ENCODE measurements around the gene SIPA1L3. TPM values are rescaled to one million over a fixed set of nuclear protein-coding genes. Genes with fewer than 3 reads are reported as not detected.

Gene SIPA1L3
- total and polyA plus RNA-seq, 2 of the 13 experiments (the other 11 are each of a cell fraction or from before 2014, with no cell fraction given) = 5.5 to 7.7 TPM

GRCh38 chr19:37905946-37906868, 801 bp upstream of the SIPA1L3 start, which contains the start of gene WDR87 (continued):
- TF ChIP-seq, protein P1, sequence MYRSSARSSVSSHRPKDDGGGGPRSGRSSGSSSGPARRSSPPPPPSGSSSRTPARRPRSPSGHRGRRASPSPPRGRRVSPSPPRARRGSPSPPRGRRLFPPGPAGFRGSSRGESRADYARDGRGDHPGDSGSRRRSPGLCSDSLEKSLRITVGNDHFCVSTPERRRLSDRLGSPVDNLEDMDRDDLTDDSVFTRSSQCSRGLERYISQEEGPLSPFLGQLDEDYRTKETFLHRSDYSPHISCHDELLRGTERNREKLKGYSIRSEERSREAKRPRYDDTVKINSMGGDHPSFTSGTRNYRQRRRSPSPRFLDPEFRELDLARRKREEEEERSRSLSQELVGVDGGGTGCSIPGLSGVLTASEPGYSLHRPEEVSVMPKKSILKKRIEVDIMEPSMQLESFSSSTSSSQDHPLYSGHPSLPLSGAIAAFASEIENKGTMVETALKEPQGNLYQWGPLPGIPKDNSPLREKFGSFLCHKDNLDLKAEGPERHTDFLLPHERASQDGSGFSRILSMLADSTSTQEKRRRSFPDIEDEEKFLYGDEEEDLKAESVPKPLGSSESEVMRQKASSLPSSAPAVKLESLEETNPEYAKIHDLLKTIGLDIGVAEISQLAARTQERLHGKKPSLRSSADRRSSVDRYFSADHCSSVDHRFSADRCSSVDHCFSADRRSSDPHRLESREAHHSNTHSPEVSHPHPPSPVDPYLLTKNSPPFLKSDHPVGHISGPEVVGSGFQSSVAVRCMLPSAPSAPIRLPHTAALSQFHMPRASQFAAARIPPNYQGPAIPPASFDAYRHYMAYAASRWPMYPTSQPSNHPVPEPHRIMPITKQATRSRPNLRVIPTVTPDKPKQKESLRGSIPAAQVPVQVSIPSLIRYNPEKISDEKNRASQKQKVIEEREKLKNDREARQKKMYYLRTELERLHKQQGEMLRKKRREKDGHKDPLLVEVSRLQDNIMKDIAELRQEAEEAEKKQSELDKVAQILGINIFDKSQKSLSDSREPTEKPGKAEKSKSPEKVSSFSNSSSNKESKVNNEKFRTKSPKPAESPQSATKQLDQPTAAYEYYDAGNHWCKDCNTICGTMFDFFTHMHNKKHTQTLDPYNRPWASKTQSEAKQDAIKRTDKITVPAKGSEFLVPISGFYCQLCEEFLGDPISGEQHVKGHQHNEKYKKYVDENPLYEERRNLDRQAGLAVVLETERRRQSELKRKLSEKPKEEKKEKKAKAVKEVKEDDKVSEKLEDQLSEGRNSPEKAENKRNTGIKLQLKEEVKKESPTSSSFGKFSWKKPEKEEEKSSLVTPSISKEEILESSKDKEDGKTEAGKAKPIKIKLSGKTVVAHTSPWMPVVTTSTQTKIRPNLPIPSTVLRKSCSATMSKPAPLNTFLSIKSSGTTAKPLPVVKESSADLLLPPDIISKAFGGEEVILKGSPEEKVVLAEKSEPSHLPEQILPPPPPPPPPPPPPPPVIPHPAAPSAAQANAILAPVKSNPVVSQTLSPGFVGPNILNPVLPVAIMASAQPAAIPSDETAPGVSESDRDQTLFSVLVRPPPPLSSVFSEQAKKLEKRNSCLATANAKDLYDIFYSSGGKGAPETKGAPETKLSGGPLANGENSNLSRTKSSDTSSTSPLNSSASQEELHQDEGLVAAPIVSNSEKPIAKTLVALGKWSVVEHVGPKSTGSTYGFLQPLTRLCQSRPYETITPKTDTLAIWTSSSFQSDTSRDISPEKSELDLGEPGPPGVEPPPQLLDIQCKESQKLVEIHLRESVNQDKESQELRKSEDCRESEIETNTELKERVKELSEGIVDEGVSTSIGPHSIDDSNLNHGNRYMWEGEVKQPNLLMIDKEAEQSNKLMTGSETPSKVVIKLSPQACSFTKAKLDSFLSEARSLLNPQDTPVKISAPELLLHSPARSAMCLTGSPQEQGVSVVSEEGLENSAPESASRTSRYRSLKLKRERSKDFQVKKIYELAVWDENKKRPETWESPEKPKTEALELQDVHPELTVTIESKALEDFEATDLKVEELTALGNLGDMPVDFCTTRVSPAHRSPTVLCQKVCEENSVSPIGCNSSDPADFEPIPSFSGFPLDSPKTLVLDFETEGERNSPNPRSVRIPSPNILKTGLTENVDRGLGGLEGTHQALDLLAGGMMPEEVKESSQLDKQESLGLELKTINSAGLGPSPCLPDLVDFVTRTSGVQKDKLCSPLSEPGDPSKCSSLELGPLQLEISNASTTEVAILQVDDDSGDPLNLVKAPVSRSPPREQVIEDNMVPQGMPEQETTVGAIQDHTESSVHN (CRISPR knock-in tag; IDR thresholded peaks at IDR 0.05) = no peak
- no peak for TF ChIP-seq STAG1 (CRISPR knock-in tag; IDR thresholded peaks at IDR 0.05)
- TF ChIP-seq TCF12 (IDR thresholded peaks at IDR 0.05) = no peak
- TF ChIP-seq TCF12 (CRISPR knock-in tag; IDR thresholded peaks at IDR 0.05) = no peak
- TF ChIP-seq SRSF1 (optimal IDR thresholded peaks at IDR 0.05; ENCODE audit: low read depth, low read length) = no peak
- TF ChIP-seq ZNF749 (CRISPR knock-in tag; IDR thresholded peaks at IDR 0.05; ENCODE audit: borderline replicate concordance) = no peak; the same call in 1 of the 2 replicates
- no peak for TF ChIP-seq ETV6 (CRISPR knock-in tag; conservative IDR thresholded peaks at IDR 0.05)
- no peak for TF ChIP-seq SMARCE1 (IDR thresholded peaks at IDR 0.05; ENCODE audit: borderline replicate concordance)
- TF ChIP-seq MBD4 (IDR thresholded peaks at IDR 0.05; ENCODE audit: borderline replicate concordance, low read length) = no peak
- TF ChIP-seq, protein P2, sequence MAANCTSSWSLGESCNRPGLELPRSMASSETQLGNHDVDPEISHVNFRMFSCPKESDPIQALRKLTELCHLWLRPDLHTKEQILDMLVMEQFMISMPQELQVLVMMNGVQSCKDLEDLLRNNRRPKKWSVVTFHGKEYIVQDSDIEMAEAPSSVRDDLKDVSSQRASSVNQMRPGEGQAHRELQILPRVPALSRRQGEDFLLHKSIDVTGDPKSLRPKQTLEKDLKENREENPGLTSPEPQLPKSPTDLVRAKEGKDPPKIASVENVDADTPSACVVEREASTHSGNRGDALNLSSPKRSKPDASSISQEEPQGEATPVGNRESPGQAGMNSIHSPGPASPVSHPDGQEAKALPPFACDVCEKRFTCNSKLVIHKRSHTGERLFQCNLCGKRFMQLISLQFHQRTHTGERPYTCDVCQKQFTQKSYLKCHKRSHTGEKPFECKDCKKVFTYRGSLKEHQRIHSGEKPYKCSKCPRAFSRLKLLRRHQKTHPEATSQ (CRISPR knock-in tag; IDR thresholded peaks at IDR 0.05; ENCODE audit: borderline replicate concordance) = no peak
- no peak for TF ChIP-seq FOXA1 (IDR thresholded peaks at IDR 0.05)
- no peak for TF ChIP-seq FOXA1 (CRISPR knock-in tag; IDR thresholded peaks at IDR 0.05)
- no peak for TF ChIP-seq ZSCAN29 (CRISPR knock-in tag; conservative IDR thresholded peaks at IDR 0.05)
- peak; percentile 25; the same call in 1 of the 2 replicates for TF ChIP-seq ZSCAN31 (CRISPR knock-in tag; IDR thresholded peaks at IDR 0.05; ENCODE audit: low read depth)
- no peak for TF ChIP-seq GRHL1 (CRISPR knock-in tag; conservative IDR thresholded peaks at IDR 0.05)
- no peak for TF ChIP-seq PHB2 (IDR thresholded peaks at IDR 0.05; ENCODE audit: partially characterized antibody)
